ENCODE results near the gene SECISBP2. TPM values are rescaled to one million over a fixed set of nuclear protein-coding genes. Genes with fewer than 3 reads are reported as not detected.

Gene SECISBP2
- total RNA-seq, 1 experiment from 2014 or later = 47.9 TPM

DNA sequence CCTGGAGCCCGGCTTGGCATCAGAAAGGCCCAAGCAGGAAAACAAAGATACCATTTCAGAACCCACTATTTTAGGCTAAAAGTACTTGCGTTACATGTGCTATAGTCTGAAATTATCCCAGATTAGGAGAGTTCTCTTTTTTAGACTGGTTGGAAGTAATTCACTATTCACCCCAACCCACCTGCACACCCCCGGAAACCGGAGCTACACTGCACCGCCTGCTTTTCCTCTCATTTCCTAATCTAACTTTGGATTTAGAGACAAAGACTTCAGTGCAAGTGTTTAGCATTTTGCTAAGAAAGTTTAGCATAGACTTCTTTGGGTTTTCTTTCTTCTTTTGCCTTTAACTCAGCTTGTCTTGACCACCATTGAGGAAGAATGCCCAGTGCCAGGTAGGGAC, 79.2 kb downstream of the SECISBP2 start:
- DNase-seq = no peak
- Histone ChIP-seq H3K4me1 (no peaks in the 10 kb centered on the region), H3K36me3 (no peaks in the 10 kb centered on the region), H3K27ac (no peak overlapping the region), H3K9me3 (replicated peaks) (no peaks in the 10 kb centered on the region), H3K27me3 (peaks cover 20% of the 10 kb centered on the region; the same call in 1 of the 2 replicates), H3K4me3 (no peak overlapping the region)

DNA sequence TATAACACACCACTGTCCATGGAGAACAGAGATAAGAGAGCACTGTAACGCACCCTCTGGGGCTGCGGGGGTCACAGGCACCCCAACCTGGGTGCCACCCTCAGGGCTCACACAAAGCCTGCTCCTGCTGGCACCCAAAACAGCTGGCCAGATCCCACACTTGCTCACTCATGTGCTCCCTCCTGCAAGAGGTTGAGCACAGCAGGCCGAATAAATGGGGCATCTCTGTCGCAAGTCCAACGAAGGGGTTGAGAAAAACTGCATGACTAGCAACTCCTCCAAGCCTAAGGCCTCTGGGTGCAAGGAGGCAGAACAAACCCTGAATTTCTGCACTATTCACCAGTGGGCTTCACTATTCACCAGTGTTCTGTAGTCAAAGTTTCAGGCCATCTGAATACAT, 80.3 kb downstream of the SECISBP2 start:
- Histone ChIP-seq H3K4me3 (no peak overlapping the region), H3K4me1 (no peaks in the 10 kb centered on the region), H3K9me3 (replicated peaks) (no peaks in the 10 kb centered on the region), H3K27ac (no peak overlapping the region), H3K27me3 (peaks cover 20% of the 10 kb centered on the region; the same call in 1 of the 2 replicates), H3K36me3 (no peaks in the 10 kb centered on the region)
- no peak for DNase-seq

DNA sequence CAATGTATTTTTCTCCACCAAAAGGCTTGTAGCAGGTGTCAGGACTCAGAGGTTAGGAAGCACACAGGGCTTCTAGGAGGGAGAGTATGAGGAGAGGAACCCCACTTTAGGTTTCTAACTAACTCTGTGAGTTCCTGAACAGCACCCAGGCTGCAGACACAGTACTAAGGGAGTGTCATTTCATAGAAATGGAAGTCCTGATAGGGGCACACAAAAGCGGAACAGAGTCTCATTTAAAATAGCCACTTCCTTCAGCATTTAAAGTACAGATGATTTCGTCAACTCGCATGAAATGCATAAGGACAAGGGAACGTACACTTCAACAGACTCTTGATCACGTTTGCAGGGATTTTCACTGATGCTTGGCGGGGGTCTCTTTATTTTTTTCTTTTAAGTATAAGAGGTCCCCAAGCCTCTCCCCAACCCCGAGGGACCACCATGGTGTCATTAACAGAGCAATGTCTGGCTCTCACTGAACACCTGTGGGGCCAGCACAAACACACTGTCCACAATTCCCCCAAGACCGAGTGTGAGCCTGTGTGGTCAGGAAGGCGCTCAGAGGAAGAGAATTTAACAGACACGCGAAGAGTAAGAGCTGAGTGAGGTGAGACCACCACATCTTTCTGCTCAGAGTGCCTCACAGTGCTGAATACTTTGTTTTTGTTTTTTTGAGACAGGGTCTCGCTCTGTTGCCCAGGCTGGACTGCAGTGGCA, 82.3 kb downstream of the SECISBP2 start:
- Histone ChIP-seq H3K36me3 (no peaks in the 10 kb centered on the region), H3K27me3 (peaks cover 11% of the 10 kb centered on the region; the same call in 1 of the 2 replicates), H3K4me1 (no peaks in the 10 kb centered on the region), H3K9me3 (replicated peaks) (no peaks in the 10 kb centered on the region), H3K4me3 (no peak overlapping the region), H3K27ac (no peak overlapping the region)
- no peak for DNase-seq

DNA sequence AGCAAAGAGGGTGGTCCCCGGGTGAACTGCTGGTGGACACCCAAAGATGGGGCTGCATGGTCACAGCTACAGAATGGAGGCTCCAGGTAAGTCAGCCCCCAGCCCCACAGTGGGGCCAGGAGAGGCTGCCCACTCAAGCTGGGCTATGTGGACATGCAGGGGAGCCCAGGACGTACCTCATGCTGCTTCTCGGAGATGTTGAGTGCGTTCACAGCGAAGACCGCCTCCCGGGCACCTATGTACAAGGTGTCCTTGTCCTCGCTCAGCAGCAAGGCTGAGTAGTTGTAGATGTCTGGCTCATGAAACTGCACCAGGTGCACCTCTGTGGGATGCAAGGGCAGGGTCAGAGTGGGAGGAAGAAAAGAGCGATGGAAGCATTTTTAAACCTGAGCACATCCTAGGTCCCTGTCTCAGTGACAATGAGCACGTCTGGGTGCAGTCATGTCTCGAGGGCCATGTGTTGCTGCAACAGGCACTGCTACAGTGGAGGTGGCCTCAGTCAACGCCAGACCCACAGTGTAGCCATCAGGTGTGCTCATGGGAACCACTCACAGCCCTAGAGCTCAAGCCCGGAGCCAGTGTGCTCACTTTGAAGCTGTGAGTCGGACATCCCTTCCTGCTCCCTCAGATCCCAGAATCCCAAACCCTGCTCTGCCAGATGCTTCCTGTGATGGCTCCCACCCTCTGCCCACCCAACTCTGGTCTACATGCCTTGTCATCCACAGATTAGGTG, 84.6 kb downstream of the SECISBP2 start:
- Histone ChIP-seq H3K27me3 (peaks cover 5% of the 10 kb centered on the region; the same call in 1 of the 2 replicates), H3K27ac (no peak overlapping the region), H3K4me1 (no peaks in the 10 kb centered on the region), H3K36me3 (no peaks in the 10 kb centered on the region), H3K9me3 (replicated peaks) (no peaks in the 10 kb centered on the region), H3K4me3 (no peak overlapping the region)
- DNase-seq = no peak

DNA sequence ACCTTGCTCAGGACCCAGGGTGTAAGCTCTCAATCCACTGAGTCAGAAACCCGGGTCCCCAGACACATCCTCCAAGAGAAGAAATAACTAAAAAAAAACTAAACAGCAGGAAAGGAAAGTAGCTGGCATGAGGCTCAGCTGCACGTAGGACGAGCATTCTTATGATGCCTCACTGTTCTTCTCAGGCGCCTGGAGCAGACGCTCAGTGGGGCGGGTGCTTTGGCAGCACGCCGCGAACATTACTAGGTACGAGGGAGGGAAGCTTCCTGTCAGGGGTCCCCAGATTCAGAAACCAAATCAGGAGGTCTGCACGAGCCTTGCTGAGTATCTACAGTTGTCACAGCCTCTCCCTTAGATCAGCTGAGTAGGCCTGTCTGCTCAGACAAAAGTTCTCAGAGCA, 85.8 kb downstream of the SECISBP2 start:
- H3K36me3 ChIP-seq = no peaks in the 10 kb centered on the region
- no peak overlapping the region for H3K27ac ChIP-seq
- H3K9me3 ChIP-seq (replicated peaks) = no peaks in the 10 kb centered on the region
- no peak for DNase-seq
- no peak overlapping the region for H3K4me3 ChIP-seq
- H3K27me3 ChIP-seq = peaks cover 5% of the 10 kb centered on the region; the same call in 1 of the 2 replicates
- H3K4me1 ChIP-seq = no peaks in the 10 kb centered on the region

DNA sequence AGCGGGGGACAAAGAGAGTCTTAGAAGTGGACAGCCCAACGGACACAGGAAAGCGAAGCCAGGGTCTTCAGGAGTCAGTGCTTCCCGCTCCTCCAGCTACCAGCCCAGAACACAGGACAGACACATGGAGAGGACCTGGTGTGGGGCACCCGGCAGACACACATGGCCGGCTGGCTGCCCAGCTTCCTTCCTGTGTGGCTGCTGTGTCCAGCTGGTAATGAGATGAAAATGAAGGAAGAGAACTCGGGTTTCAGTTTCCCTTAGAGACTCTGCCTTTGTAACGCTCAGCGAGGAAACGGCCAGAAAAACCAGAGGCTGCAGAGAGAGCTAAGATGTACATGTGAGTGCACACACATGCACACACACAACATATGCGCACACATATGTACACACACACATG, 87.5 kb downstream of the SECISBP2 start:
- Histone ChIP-seq H3K36me3 (no peaks in the 10 kb centered on the region), H3K27ac (no peak overlapping the region), H3K9me3 (replicated peaks) (no peaks in the 10 kb centered on the region), H3K27me3 (peaks cover 6% of the 10 kb centered on the region; the same call in 1 of the 2 replicates), H3K4me3 (no peak overlapping the region), H3K4me1 (no peaks in the 10 kb centered on the region)
- no peak for DNase-seq

DNA sequence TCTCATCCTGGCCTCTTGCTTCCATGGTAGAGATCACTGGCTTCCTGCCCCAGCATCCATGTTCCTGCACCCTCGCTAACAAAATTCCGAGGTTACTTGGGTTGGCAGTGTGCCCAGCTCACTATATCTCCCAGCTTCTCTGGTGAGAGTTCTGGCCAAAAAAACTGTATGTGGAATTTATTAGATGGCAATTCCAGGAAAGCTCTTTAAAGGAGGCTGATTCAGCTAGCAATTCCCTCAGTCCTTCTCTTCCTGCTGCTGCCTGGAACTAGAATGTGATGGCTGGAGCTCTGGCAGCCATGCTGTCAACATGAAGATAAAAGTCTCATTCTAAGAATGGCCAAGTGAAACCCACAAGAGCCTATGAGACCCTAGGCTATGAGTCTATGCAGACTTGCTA, 88.8 kb downstream of the SECISBP2 start:
- H3K27me3 ChIP-seq = peaks cover 6% of the 10 kb centered on the region; the same call in 1 of the 2 replicates
- no peaks in the 10 kb centered on the region for H3K36me3 ChIP-seq
- no peak for DNase-seq
- H3K4me3 ChIP-seq = no peak overlapping the region
- H3K4me1 ChIP-seq = no peaks in the 10 kb centered on the region
- no peak overlapping the region for H3K27ac ChIP-seq
- H3K9me3 ChIP-seq (replicated peaks) = no peaks in the 10 kb centered on the region

DNA sequence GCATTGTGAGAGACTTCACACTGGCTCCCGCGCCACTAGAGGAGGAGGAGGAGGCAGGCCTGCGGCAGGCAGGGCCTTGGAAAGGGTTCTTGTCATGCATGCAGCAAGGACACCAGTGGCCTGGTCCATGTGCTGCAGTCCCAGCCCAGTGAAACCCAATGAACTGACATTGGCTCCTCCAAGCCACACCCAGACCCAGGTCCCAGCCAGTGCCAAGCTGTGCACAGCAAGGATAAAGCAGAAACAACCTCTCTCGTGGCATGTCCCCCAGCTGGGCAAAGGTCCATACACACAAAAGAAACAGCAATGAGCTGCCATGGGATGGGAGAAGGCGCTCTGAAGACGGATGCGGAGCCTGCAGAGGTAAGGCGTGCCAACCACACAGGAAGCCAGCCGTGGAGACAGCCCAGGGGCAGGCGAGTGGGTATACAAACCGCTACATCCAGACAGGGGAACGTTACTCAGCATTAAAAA, 90.4 kb downstream of the SECISBP2 start:
- no peak overlapping the region for H3K27ac ChIP-seq
- H3K4me3 ChIP-seq = no peak overlapping the region
- H3K36me3 ChIP-seq = no peaks in the 10 kb centered on the region
- no peaks in the 10 kb centered on the region for H3K4me1 ChIP-seq
- no peak for DNase-seq
- H3K9me3 ChIP-seq (replicated peaks) = no peaks in the 10 kb centered on the region
- peaks cover 6% of the 10 kb centered on the region; the same call in 1 of the 2 replicates for H3K27me3 ChIP-seq

Other genes starting within 250 kb of the SECISBP2 start
- under 0.01 TPM in 1 of 2 replicates, not detected in the other for gene SHC3, start 139.7 kb upstream of the SECISBP2 start, total RNA-seq (2014; rRNA removed; shearing (Covaris generic))
- gene CKS2, start 7.3 kb upstream of the SECISBP2 start, total RNA-seq (2014; rRNA removed; shearing (Covaris generic)) = 342 and 362 TPM in 2 replicates
- 0.08 TPM in 1 of 2 replicates, not detected in the other for gene SEMA4D, start 179.6 kb downstream of the SECISBP2 start, total RNA-seq (2014; rRNA removed; shearing (Covaris generic))

All from SJCRH30 (cell line).